Measurements from ENCODE around the gene TMEM271.

- TF ChIP-seq, protein P1, sequence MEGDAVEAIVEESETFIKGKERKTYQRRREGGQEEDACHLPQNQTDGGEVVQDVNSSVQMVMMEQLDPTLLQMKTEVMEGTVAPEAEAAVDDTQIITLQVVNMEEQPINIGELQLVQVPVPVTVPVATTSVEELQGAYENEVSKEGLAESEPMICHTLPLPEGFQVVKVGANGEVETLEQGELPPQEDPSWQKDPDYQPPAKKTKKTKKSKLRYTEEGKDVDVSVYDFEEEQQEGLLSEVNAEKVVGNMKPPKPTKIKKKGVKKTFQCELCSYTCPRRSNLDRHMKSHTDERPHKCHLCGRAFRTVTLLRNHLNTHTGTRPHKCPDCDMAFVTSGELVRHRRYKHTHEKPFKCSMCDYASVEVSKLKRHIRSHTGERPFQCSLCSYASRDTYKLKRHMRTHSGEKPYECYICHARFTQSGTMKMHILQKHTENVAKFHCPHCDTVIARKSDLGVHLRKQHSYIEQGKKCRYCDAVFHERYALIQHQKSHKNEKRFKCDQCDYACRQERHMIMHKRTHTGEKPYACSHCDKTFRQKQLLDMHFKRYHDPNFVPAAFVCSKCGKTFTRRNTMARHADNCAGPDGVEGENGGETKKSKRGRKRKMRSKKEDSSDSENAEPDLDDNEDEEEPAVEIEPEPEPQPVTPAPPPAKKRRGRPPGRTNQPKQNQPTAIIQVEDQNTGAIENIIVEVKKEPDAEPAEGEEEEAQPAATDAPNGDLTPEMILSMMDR (IDR thresholded peaks at IDR 0.05; ENCODE audit: extremely low read depth in 1 of 2, insufficient read depth in 1 of 2, low read depth in 1 of 2, low read length in 2 of 2) = no peak
- TF ChIP-seq MYC (IDR thresholded peaks at IDR 0.05; ENCODE audit: low read depth, low read length) = no peak
These were observed 11.7 kb upstream of the TMEM271 start for GRCh38 chr4:587671-588350.

Measured in endothelial cell of umbilical vein (primary cell).